Measurements from ENCODE around the gene ITSN1.
"Not testable (repeated sequence)": the region's sequence is repeated elsewhere in the genome, so short reads cannot be mapped to it uniquely, and the experiment has no call there.

ITSN1 gene

DNA sequence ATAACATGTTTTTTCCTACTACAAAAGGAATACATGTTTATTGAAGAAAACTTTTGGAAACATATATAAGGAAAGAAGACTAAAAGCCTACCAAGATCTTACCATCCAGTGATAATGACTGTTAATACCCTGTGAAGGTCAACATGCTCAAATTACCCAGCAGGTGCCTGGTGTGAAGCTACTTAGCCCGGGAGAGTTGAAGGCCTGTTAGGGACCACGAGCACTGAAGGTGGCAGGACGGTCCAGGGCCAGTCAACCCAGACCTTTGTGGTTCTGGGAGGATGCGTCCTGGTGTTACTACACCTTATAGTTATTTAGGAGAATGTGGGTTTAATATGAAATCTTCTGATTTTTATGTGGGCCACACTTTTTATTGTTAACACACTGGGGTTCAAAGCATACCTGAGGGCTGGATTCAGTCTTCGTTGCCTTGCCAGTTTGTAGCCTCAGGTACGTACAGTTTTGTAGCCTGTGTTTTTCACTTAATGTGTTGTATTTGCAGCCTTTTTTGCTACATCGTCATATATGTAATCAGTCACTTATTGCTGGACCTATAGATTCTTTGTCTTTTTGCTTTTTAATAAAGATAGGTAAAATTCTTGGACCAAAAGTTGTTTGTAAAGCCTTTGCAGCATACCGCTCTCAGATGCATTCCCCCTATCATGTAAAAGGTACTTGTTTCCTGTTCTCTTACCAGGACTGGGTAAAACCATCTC is 9.8 kb downstream of the ITSN1 start:
- no peak for DNase-seq

DNA sequence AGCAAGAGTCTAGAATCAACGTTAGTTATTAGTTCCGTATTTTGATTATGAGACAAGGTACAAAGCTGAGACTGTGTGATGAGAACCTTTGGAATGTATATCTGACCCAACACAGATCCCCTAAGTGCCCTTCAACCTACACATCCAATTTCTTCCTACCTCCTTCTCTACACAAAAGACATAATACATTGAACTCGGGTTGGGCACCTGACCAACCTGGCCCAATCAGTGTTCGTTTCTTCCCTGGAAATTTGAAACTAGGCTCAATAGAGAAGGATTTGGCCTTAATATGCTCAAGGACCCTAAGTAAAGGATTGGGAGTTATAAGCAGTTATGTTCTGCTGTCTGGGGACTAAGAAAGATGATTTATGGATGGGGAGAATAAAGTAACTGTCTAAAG is 12.1 kb downstream of the ITSN1 start:
- DNase-seq, result no peak

DNA sequence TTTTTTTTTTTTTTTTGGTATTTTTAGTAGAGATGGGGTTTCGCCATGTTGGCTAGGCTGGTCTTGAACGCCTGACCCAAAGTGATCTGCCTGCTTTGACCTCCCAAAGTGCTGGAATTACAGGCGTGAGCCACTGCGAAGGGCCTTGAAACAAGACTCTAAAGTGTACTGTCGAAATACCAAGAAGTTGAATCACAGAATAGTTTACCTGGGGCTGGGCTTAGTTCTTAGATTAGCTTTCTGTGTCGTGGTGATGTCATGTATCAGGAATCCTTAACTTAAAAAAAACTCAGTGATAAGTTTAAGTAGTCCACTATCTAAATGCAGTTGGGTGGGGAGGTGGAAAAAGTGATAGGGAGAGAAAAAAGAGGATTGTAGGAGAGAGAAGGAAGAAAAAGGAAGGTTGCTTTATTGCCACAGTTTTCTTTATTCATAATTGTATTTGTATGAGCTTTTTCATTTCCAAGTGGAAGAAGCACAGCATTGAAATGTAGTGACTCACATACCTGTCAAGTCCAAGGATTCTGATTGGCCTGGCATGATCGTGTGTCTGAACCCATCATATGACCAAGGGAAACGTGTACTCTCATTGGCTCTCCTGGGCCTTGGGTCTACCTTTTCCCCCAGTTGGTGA is 13.4 kb downstream of the ITSN1 start:
- no peak for DNase-seq

DNA sequence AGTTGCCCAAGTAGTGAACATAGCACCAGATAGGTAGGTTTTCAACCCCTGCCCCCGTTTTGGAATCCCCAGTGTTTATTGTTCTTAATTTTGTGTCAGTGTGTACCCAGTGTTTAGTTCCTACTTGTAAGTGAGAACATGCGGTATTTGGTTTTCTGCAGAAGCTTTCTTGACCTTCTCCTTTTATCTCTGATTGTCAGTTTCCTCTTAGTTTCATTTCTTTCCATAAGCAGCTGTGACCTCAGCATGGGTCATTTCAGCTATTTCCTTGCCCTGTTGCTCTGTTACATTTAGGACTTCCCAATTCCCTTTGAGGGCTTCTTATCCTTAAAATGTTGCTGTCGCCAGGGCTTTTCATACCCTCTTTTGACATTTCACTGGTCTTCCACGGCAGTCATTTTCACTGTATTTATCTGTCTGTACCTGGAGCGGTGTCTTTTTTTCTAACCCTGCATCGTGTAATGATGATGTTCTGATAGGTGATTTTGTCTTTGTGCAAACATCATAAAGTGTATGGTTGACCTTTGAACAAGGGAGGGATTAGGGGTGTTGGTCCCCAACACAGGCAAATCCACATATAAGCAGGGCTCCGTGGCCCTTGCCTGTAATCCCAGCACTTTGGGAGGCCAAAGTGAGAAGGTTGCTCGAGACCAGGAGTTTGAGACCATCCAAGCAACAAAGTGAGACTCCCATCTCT is 15.0 kb downstream of the ITSN1 start:
- DNase-seq, result no peak

GRCh38 chr21:33658919-33659567 is 16.7 kb downstream of the ITSN1 start:
- no peak for DNase-seq

GRCh38 chr21:33659568-33659949 is 17.3 kb downstream of the ITSN1 start:
- DNase-seq, result no peak

DNA sequence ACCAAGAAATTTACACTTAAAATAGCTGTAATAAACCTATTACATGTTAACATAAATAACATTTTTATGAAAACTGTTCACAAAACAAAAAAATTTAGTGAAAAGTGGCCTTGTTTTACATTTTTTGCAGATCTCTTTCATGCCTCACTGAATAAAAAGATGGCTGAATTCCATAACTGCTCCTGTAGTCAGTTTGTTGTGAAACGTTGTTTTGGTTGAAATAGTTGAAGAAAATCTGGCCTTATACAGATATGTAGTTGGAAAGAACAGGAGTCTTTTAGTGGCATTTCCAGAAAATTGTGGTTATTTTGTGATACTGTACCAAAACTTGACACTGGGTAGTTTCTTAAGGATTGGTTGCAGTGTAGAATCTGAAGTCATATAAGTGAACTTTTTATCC is 18.1 kb downstream of the ITSN1 start:
- DNase-seq, result no peak

GRCh38 chr21:33661146-33661545 is 18.8 kb downstream of the ITSN1 start:
- no peak for DNase-seq

DNA sequence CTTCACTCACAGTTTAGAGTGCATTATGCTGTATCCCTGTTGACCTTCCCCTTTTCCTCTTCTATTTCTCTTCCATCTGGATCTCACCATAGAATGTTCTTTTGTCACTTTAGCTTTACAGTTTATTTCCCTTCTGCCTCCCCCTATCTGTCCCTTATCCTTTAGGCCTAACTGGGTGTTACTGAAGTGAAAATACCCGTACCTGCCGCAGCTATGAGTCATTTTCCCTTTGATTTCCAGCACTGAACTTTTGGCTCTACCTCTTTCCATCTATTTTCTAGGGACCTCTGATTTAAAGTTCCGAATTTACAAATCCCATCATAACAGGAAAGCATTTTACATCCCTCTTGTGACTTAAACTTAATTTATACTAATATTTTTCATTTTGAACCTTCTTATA is 19.7 kb downstream of the ITSN1 start:
- no peak for DNase-seq

DNA sequence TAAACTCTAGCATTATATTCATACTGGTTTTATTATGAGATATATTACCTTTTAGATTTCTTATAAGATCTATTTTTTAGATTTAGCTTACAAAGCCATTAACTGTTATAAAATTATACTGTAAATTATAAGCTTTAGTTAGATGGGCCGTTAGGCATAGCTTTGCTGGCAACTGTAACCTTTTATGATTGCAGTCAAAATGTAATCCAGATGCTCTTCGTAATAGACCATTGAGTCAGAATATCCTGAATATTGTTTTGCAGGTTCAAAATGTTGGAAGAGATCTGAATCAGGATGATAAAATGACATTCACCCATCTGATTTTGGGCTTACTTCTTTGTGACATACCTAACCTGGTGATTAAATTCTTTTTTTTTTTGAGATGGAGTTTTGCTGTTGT is 20.9 kb downstream of the ITSN1 start:
- DNase-seq, result no peak

GRCh38 chr21:33664135-33664534 is 21.8 kb downstream of the ITSN1 start:
- DNase-seq, result no peak

GRCh38 chr21:33666153-33666552 is 23.9 kb downstream of the ITSN1 start:
- no peak for DNase-seq

GRCh38 chr21:33667636-33668035 is 25.3 kb downstream of the ITSN1 start:
- no peak for DNase-seq

GRCh38 chr21:33668180-33668579 is 25.9 kb downstream of the ITSN1 start:
- no peak for DNase-seq

DNA sequence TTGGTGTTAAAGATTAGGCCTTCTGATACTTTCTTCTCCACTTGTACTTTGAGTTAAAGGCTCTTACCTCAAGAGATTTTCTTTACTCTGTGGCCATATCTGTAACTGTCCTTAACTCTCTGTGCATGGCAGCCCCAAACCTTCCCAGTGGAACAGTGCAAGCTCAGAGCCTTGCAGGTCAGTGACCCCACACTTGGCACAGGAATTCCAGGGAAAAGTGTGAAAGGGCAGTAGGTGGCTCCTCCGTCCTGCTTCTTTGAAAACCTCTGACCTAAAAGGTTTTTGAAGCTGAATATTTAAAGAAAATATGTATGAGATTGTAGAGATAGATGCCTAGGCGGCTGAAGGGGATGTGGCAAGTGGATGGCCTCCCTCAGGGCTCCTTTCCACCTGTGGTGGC is 26.3 kb downstream of the ITSN1 start:
- DNase-seq, result no peak

DNA sequence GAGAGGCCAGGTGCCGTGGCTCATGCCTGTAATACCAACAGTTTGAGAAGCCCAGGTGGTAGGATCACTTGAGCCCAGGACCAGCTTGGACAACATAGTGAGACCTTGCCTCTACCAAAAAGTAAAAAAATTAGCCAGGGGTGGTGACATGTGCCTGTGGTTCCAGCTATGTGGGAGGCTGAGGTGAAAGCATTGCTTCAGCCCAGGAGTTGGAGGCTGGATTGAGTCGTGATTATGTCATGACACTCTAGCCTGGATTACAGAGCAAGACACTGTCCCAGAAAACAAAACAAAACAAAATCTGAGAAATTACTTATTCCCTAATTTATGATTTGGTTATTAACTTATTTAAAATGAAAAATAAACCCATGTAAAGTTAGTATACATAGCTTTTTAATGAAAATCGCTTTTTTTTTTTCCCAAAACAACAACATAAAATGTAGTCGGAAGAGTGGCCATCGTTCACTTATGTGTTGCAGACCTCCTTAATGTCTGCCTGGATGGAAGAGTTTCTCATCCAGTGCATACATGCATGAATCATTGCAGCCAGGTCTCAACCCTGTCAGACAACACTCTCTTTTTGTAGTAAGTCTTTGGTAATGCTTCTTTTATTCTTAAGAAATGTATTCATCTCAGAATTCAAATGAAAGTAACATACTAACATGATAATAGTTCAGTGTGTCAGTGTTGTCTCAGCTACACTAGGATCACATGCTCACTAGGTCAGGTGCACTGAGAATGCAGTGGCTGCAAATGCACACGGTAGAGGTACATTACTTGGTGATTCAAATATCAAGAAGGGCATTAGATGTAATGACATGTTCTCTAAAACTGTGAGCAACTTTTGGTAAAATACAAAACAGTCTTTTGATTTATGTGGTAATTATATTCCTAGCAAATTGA is 28.0 kb downstream of the ITSN1 start:
- DNase-seq, result no peak

DNA sequence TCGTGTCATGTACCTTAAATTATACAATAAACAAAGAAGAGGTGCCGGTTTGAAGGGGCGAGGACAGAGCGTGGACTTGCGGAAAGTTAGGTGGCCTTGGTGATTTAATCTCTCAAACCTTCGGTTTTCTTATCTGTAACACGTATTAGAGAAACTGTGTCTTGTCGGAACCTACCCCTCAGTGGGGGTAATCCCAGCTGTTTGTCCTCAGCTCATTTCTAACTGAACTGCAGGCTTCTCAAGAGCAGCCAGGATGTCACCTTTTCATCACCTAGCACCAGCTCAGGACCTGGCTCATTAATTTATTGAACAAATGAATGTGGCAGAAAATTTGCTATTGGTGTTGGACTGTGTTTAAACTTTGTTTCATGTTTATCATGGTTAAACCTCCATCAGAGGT is 31.2 kb downstream of the ITSN1 start:
- no peak for DNase-seq

- no peak for DNase-seq
Measured at GRCh38 chr21:33674226-33674625, 31.9 kb downstream of the ITSN1 start.

DNA sequence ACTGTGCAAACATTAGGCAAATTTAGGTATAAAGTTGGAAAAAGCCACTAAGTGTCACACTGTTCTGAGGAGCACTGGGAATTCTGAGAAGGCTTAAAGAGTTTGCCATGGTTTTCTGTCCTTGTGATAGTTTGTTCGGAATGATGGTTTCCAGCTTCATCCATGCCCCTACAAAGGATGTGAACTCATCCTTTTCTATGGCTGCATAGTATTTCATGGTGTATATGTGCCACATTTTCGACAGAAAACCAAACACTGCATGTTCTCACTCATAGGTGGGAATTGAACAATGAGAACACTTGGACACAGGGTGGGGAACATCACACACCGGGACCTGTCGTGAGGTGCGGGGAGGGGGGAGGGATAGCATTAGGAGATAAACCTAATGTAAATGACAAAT is 34.4 kb downstream of the ITSN1 start:
- not testable (repeated sequence) for DNase-seq

DNA sequence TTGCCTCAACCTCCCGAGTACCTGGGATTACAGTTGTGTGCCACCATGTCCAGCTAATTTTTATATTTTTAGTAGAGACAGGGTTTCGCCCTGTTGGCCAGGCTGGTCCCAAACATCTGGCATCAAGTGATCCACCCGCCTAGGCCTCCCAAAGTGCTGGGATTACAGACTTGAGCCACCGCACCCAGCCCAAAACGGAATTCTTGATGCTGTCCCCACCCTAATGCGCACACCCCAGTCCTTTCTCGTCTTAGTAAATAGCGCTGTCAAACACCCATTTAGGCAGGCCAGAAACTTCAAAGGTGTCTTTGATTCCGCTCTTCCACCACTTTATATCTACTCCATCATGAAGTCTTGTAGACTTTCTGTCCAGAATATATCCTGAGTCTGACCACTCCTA is 35.1 kb downstream of the ITSN1 start:
- DNase-seq, result no peak

GRCh38 chr21:33680870-33681269 is 38.6 kb downstream of the ITSN1 start:
- no peak for DNase-seq

DNA sequence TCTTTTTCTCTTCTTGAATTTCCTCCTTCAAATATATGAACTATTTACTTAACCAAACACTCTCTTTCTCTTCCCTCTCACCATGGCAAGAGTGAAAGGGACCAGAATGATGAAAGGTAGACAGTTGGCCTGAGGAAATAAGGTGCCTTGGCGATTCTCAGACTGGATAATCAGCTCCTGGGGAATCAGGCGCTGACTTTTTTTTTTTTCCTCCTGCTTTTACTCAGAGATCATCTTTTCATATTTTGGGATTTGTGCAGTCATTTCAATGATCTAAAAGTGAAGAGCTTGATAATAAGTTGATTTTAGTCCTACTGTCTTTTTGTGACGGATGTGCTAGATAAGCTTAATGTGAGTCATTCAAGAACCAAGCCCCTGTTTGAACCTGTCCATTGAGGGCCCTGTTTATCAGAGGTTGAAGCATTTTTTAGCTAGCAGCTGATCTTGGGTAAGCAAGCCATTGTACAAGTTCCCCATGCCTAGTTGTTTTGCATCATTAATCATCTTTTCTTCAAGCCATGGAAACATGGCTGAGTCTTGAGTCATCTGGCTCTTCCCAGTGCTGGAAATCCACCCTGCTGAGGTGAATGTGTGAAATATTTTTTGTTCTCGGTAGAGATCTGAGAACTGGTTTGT is 40.8 kb downstream of the ITSN1 start:
- DNase-seq, result no peak

Measured in SIG-M5 (cell line).